HG03457 (cell line): ENCODE data around the gene ATP2A3.

ENCODE experiments used
- ATAC-seq: cut with Tn5 transposase; IDR thresholded peaks from one replicate; pipeline ENCODE4 v1.9.1; 2021; ENCODE audit warnings: moderate number of reproducible peaks; ENCODE audit not compliant: unreplicated experiment

ATP2A3 gene

GRCh38 chr17:3929764-3930163 is 34.5 kb downstream of the ATP2A3 start:
- ATAC-seq: no peak

GRCh38 chr17:3929181-3929580 is 35.1 kb downstream of the ATP2A3 start:
- no peak for ATAC-seq

GRCh38 chr17:3928406-3928805 is 35.8 kb downstream of the ATP2A3 start:
- no peak for ATAC-seq

- no peak for ATAC-seq
These were observed 36.5 kb downstream of the ATP2A3 start for GRCh38 chr17:3927628-3928340.

- no peak for ATAC-seq
These were observed 37.2 kb downstream of the ATP2A3 start for GRCh38 chr17:3926860-3927627.

GRCh38 chr17:3925684-3926485 is 38.4 kb downstream of the ATP2A3 start:
- ATAC-seq: no peak

- ATAC-seq: no peak
These were observed 39.5 kb downstream of the ATP2A3 start for GRCh38 chr17:3924512-3925350.

- ATAC-seq: no peak
These were observed 40.6 kb downstream of the ATP2A3 start for GRCh38 chr17:3923466-3924190.

- no peak for ATAC-seq
These were observed 41.5 kb downstream of the ATP2A3 start for GRCh38 chr17:3922765-3923164.

GRCh38 chr17:3921502-3922319 is 42.5 kb downstream of the ATP2A3 start:
- ATAC-seq: no peak

GRCh38 chr17:3921006-3921405 is 43.2 kb downstream of the ATP2A3 start:
- no peak for ATAC-seq

GRCh38 chr17:3919123-3919624 is 45.1 kb downstream of the ATP2A3 start:
- no peak for ATAC-seq

- no peak for ATAC-seq
These were observed 45.7 kb downstream of the ATP2A3 start for GRCh38 chr17:3918372-3919122.

- ATAC-seq: no peak
These were observed 46.8 kb downstream of the ATP2A3 start for GRCh38 chr17:3917391-3917931.

GRCh38 chr17:3916825-3917224 is 47.4 kb downstream of the ATP2A3 start:
- ATAC-seq: no peak

- no peak for ATAC-seq
These were observed 48.1 kb downstream of the ATP2A3 start, which contains the start of gene P2RX1 for GRCh38 chr17:3915995-3916696. Gene P2RX1, minus strand, starts transcription at chr17:3916465. Its CDS starts 240 bp downstream, at chr17:3916225.

- ATAC-seq: no peak
These were observed 48.6 kb downstream of the ATP2A3 start for GRCh38 chr17:3915581-3915994.
